ENCODE results near the gene CSF3R. TPM values are rescaled to one million over a fixed set of nuclear protein-coding genes. Genes with fewer than 3 reads are reported as not detected.
"Not testable (repeated sequence)": the region's sequence is repeated elsewhere in the genome, so short reads cannot be mapped to it uniquely, and the experiment has no call there.

Gene CSF3R
- total RNA-seq, 2 experiments from 2014 or later, result 0.33 to 0.41 TPM

DNA sequence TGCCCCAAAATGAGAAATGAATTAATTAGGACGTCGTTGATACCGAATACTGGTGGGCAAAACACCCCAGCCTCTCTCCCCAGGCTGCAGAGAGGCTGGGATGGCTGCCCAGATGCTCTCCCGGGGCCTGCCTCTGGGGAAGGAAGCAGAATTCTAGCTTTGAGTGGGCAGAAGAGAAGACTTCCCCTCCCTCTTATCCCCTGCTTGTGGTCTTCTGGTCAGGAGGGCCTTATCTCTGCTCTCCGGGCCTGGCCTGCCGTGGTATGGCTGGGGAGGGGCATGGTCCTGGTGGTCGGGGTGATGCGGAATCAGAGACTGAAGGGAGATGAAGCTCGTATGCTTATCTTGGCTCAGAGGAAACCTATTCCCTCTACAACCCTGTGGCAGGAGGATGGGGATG, 9.8 kb upstream of the CSF3R start:
- H3K27ac Mint-ChIP-seq, result no peak overlapping the region
- intact Hi-C loops (cut with DNase I, micrococcal nuclease), result no loop called here
- no peak for ATAC-seq
- DNase-seq, result no peak
- H3K27me3 Mint-ChIP-seq, result peaks cover 2% of the 10 kb centered on the region
- no peaks in the 10 kb centered on the region for H3K9me3 Mint-ChIP-seq (ENCODE audit: low read depth)
- no peak overlapping the region for H3K4me3 Mint-ChIP-seq
- ChIA-PET CTCF (interaction anchor here (0.9 kb wide), 1 partner anchor 23 kb away, joined by 5 read pairs; no protein-coding TSS in a partner anchor), POLR2A (no interaction called here)
- peaks cover 4% of the 10 kb centered on the region for H3K4me1 Mint-ChIP-seq
- H3K36me3 Mint-ChIP-seq (ENCODE audit: low read depth), result no peaks in the 10 kb centered on the region

DNA sequence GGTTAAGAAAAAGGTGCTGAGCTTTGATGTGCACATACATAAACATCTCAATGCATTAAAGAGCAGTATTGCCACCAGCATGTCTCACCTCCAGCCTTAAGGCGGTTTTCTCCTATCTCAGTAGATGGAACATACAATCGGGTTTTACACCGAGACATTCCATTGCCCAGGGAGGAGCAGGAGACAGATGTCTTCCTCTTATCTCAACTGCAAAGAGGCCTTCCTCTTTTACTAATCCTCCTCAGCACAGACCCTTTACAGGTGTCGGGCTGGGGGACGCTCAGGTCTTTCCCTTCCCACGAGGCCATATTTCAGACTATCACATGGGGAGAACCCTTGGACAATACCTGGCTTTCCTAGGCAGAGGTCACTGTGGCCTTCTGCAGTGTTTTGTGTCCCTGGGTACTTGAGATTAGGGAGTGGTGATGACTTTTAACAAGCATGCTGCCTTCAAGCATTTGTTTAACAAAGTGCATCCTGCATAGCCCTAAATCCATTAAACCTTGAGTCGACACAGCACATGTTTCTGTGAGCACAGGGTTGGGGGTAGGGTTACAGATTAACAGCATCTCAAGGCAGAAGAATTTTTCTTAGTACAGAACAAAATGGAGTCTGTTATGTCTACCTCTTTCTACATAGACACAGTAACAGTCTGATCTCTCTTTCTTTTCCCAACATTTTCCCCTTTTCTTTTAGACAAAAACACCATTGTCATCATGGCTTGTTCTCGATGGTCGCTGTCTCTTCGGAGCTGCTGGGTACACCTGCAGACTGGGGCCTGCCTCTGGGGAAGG, 6.7 kb upstream of the CSF3R start:
- DNase-seq; POLR2A ChIA-PET; H3K27me3 Mint-ChIP-seq; H3K4me3 Mint-ChIP-seq; H3K4me1 Mint-ChIP-seq; intact Hi-C loops (cut with DNase I, micrococcal nuclease); H3K27ac Mint-ChIP-seq; H3K36me3 Mint-ChIP-seq (ENCODE audit: low read depth); H3K9me3 Mint-ChIP-seq (ENCODE audit: low read depth); ATAC-seq: not testable (repeated sequence)
- CTCF ChIA-PET, result interaction anchor here (2.4 kb wide), 1 partner anchor 26 kb away, joined by 6 read pairs; no protein-coding TSS in a partner anchor

DNA sequence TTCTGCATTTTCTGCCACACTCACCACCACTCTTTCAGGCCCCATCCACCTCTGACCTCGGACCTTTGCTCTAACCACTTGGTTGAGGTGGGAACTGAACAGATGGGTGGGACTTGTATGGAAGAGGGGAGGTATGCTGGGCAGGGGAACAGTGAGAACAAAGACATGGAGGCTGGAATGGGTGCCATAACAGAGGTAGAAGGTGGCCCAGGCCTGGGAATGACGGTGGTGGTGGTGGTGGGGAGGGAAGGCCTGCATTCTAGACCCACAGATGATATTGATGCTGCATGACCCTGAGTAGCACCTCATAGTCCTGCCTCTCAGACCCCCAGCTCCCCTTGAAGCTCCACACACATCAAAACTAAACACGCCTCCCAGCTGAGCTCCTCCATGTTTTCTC, 5.2 kb upstream of the CSF3R start:
- CTCF ChIA-PET, result interaction anchor here (0.7 kb wide), 1 partner anchor 1142 kb away, joined by 4 read pairs; no protein-coding TSS in a partner anchor

DNA sequence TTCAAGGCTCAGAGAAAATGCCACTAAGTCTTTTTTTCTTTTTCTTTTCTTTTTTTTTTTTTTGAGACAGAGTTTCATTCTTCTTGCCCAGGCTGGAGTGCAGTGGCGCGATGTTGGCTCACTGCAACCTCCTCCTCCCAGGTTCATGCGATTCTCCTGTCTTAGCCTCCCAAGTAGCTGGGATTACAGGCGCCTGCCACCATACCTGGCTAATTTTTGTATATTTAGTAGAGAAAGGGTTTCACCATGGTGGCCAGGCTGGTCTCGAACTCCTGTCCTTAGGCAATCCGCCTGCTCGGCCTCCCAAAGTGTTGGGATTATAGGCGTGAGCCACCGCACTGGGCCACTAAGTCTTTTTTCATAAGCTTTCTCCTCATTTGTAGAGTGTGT, 4.6 kb upstream of the CSF3R start:
- H3K27ac Mint-ChIP-seq; ATAC-seq; intact Hi-C loops (cut with DNase I, micrococcal nuclease); DNase-seq; H3K9me3 Mint-ChIP-seq (ENCODE audit: low read depth); H3K36me3 Mint-ChIP-seq (ENCODE audit: low read depth); H3K27me3 Mint-ChIP-seq; H3K4me1 Mint-ChIP-seq; POLR2A ChIA-PET; H3K4me3 Mint-ChIP-seq: not testable (repeated sequence)
- CTCF ChIA-PET, result interaction anchor here (1.1 kb wide), 1 partner anchor 9 kb away, joined by 6 read pairs; no protein-coding TSS in a partner anchor

More for the DNA sequence above, 5.2 kb upstream of the CSF3R start:
- intact Hi-C loops (cut with DNase I, micrococcal nuclease), result no loop called here
- no peaks in the 10 kb centered on the region for H3K9me3 Mint-ChIP-seq (ENCODE audit: low read depth)
- no peak overlapping the region for H3K27ac Mint-ChIP-seq
- POLR2A ChIA-PET, result no interaction called here
- no peak for DNase-seq
- ATAC-seq, result no peak
- no peak overlapping the region for H3K4me3 Mint-ChIP-seq
- peaks cover 4% of the 10 kb centered on the region for H3K4me1 Mint-ChIP-seq
- H3K36me3 Mint-ChIP-seq (ENCODE audit: low read depth), result no peaks in the 10 kb centered on the region
- no peaks in the 10 kb centered on the region for H3K27me3 Mint-ChIP-seq

DNA sequence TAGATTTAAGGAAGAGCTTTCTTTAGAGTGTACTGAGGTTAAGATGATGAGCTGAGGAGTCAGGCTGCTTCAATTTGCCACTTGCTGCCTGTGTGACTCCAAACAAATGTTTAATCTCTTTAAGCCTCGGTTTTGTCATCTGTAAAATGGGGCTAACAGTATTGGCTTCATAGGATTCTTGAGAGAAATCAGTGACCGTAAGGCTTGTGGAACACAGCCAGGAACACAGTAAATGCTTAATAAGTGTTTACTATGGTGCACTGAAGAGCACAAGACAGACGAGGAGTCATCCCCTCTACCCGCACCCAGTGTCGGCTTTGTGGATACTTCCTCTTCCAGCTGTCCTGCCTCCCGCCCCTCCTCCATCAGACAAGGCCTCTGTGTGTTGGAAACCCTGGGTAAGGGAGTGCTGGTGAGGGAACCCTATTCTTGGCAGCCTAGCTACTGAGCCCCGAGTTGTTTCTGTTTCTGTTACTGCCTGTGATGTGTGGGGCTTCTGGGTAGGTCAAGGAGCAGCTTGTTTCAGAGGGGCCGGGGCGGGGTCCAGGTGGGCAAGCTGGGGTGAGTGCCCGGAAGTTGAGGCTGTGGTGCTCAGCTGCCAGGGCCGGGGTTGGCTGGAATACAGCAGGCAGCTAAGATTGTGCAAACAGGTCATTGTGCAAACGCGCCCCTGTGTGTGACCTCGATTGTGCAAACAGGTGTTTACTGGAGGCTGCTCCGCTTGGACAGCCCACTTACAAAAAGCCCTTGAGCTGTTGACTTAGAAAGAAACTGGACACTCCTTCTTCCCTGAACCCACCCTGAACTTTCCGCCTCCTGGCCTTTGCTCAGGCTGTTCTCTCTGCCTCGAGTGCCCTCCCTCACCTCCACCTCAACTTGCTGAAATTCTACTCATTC, 4.0 kb upstream of the CSF3R start:
- DNase-seq, result no peak
- Mint-ChIP-seq H3K9me3 (ENCODE audit: low read depth) (no peaks in the 10 kb centered on the region), H3K4me3 (no peak overlapping the region), H3K36me3 (ENCODE audit: low read depth) (no peaks in the 10 kb centered on the region), H3K4me1 (peaks cover 11% of the 10 kb centered on the region), H3K27ac (no peak overlapping the region), H3K27me3 (no peaks in the 10 kb centered on the region)
- ATAC-seq, result no peak
- intact Hi-C loops (cut with DNase I, micrococcal nuclease), result no loop called here
- CTCF ChIA-PET, result interaction anchor here (0.9 to 1.1 kb wide), 2 partner anchors 10 to 23 kb away, joined by 5 to 6 read pairs; no protein-coding TSS in a partner anchor
- POLR2A ChIA-PET, result no interaction called here

DNA sequence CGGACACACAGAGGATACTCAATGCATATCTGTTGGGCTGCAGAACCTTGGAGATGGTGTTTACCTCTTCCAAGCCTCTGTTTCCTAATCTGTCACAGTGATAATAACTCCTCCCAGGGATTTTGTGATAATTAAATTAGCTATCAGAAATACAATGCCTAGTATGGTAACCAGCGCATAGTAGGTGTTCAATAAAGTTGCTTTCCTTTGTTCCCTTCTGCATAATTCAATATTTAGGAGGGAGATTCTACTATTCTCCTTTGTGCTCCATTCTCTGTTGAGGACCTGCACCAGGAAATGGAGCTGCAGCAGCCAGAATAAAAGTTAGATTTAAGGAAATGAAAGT, 3.4 kb upstream of the CSF3R start:
- H3K36me3 Mint-ChIP-seq (ENCODE audit: low read depth), result no peaks in the 10 kb centered on the region
- no peak for ATAC-seq
- no peak overlapping the region for H3K4me3 Mint-ChIP-seq

DNA sequence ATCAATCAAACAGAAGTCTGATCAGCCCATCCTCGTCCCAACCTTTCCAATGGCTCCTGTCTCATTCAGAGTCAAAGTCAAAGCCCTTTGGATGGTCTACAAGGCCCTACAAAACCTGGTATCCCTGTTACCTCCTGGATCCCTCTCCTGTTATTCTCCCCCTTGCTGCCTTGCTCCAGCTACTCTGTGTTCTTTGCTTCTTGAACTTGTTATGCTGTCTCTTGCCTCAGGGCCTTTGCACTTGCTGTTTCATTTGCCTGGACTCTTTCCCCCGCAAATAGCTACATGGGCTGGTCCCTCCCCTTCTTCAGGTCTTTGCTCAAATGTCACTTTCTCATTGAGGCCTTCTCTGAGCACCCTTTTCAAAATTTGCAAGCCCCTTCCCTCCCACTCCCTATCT, 1.4 kb upstream of the CSF3R start:
- ChIA-PET POLR2A (no interaction called here), CTCF (no interaction called here)
- ATAC-seq (no peak), DNase-seq (no peak)
- H3K4me1 Mint-ChIP-seq, result peaks cover 8% of the 10 kb centered on the region
- no peak overlapping the region for H3K27ac Mint-ChIP-seq
- no peak overlapping the region for H3K4me3 Mint-ChIP-seq
- no peaks in the 10 kb centered on the region for H3K9me3 Mint-ChIP-seq (ENCODE audit: low read depth)
- intact Hi-C loops (cut with DNase I, micrococcal nuclease), result no loop called here
- H3K27me3 Mint-ChIP-seq, result no peaks in the 10 kb centered on the region
- H3K36me3 Mint-ChIP-seq (ENCODE audit: low read depth), result no peaks in the 10 kb centered on the region

More for the DNA sequence above, 3.4 kb upstream of the CSF3R start:
- intact Hi-C loops (cut with DNase I, micrococcal nuclease), result no loop called here
- Mint-ChIP-seq H3K27me3 (no peaks in the 10 kb centered on the region), H3K27ac (no peak overlapping the region), H3K4me1 (peaks cover 10% of the 10 kb centered on the region), H3K9me3 (ENCODE audit: low read depth) (no peaks in the 10 kb centered on the region)
- DNase-seq, result no peak
- POLR2A ChIA-PET, result no interaction called here
- CTCF ChIA-PET, result interaction anchor here (0.9 to 1.0 kb wide), 2 partner anchors 24 to 144 kb away, joined by 3 to 5 read pairs; no protein-coding TSS in a partner anchor

DNA sequence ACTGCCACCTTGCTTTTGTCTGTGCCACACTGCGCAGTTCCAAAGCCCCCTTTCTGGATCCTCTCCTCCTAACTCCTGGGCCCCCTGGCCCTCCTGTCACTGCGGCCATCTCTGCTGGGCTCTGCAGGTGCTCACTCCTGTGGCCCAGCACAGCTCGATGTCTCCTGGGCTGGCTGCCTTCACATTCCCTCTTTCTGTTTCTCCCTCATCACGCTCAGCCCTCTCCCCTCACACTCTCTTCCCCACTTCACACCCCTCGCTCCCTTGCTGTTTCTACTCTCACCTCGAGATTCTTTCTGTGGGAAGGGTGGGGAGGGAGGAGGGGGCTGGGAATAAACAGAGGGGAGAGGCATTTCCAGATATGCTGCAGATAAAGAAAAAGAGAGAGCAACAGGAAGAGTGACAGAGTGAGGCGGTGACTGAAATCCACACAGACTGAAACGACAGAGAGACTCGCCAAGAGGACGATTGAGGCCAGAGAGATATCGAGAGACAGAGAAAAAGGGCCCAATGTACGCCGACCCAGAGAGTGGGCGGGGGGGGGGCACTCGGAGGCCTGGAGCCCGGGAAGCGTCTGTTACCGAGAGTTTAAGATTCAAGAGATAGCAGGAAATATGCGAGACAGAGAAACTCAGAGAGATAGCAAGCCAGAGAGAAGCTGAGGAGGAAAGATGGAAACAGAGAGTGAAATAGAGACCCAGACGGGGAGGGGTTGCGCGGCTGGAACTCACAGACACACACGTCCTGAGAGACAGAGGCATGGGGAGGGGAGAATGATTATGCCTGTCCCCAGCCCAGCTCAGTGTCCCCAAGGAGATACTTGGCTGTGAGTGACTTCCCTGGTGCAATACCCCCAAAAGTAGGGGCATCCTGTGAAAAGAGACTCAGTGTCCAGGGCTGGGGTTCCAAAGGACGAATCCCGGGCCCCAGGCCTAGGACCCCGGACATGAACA, 666 bp downstream of the CSF3R start:
- Mint-ChIP-seq H3K9me3 (ENCODE audit: low read depth) (no peaks in the 10 kb centered on the region), H3K27ac (peak overlapping the region; percentile 40), H3K27me3 (no peaks in the 10 kb centered on the region), H3K36me3 (ENCODE audit: low read depth) (no peaks in the 10 kb centered on the region), H3K4me1 (peaks cover 8% of the 10 kb centered on the region), H3K4me3 (peak overlapping the region; percentile 11)
- ChIA-PET CTCF (interaction anchor here (0.6 kb wide), 1 partner anchor 448 kb away, joined by 3 read pairs; no protein-coding TSS in a partner anchor), POLR2A (no interaction called here)
- ATAC-seq (peak; percentile 82), DNase-seq (peak; percentile 28)
- intact Hi-C loops (cut with DNase I, micrococcal nuclease), result no loop called here

DNA sequence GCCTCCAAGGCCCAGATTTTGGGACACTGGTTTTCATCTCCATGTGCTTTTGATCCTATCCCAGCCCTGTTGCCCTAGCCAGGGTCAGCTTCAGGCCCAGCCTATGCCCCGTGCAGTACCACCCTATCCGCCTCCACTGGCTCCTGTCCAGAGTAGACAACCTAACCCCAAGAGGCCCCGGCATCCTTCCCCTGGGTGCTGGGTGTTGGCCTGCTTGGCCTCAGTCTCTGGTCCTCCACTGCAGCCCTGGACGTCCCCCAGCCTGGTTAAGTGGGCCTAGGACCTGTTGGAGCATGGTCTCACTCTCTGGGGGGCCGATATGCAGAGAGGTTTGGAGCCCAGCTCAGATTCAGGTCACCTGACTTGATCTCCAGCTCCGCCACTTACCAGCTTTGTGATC, 1.6 kb downstream of the CSF3R start:
- H3K4me1 Mint-ChIP-seq, result peaks cover 8% of the 10 kb centered on the region
- H3K27me3 Mint-ChIP-seq, result no peaks in the 10 kb centered on the region
- H3K27ac Mint-ChIP-seq, result no peak overlapping the region
- no peak overlapping the region for H3K4me3 Mint-ChIP-seq
- intact Hi-C loops (cut with DNase I, micrococcal nuclease), result no loop called here
- DNase-seq (no peak), ATAC-seq (no peak)
- ChIA-PET POLR2A (no interaction called here), CTCF (no interaction called here)
- no peaks in the 10 kb centered on the region for H3K36me3 Mint-ChIP-seq (ENCODE audit: low read depth)
- H3K9me3 Mint-ChIP-seq (ENCODE audit: low read depth), result no peaks in the 10 kb centered on the region

DNA sequence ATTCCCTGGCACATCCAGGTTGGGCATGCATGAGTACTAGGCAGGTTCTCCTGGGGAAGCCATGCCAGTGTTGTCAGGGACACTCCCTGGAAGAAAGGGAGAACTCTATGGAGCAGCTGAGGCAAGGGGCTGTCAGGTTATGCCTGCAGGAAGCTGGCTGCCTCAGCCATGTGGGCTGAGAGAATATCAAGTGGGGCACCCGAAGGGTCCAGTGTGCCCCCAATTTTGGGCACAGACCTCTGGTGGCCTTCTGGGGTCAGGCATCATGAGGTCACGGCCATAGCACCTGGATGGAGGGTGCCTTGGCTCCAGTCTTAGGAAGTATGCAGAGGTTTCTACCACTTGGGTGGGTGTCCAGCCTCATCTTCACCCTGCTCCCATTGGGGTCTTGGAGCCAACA, 2.6 kb downstream of the CSF3R start:
- ATAC-seq (no peak), DNase-seq (no peak)
- Mint-ChIP-seq H3K27ac (no peak overlapping the region), H3K27me3 (no peaks in the 10 kb centered on the region), H3K4me3 (no peak overlapping the region), H3K36me3 (ENCODE audit: low read depth) (no peaks in the 10 kb centered on the region), H3K4me1 (peaks cover 8% of the 10 kb centered on the region), H3K9me3 (ENCODE audit: low read depth) (no peaks in the 10 kb centered on the region)
- intact Hi-C loops (cut with DNase I, micrococcal nuclease), result no loop called here
- ChIA-PET CTCF (no interaction called here), POLR2A (no interaction called here)

DNA sequence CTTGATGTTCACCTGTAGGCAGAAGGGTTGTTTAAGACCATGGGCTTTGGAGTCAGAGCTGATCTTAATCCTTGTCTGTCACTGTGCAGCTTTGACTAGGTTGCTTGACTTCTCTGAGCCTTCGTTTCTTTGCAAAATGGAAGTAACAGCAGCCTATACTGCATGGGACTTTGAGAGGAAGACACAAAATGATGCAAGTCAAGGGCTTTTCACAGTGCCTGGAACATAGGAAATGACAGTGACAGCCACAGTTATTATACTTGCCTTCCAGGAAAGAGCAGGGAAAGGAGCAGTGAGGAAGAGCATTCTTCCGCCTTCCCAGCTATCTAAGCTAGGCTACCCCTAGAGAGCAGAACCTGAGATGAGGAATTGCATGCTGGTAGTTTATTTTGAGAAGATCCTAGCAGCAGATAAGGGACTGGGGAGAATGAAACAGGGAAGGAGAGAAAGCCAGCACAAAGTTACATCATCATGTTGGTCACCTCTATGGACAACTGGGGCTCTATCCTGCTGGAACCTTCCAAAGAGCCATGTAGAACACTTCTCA, 3.1 kb downstream of the CSF3R start:
- Mint-ChIP-seq H3K4me3 (no peak overlapping the region), H3K36me3 (ENCODE audit: low read depth) (no peaks in the 10 kb centered on the region), H3K9me3 (ENCODE audit: low read depth) (no peaks in the 10 kb centered on the region), H3K27ac (peak overlapping the region; percentile 45), H3K4me1 (peaks cover 10% of the 10 kb centered on the region), H3K27me3 (no peaks in the 10 kb centered on the region)
- intact Hi-C loops (cut with DNase I, micrococcal nuclease), result no loop called here
- no peak for ATAC-seq
- CTCF ChIA-PET, result interaction anchor here (0.8 kb wide), 1 partner anchor 37 kb away, joined by 4 read pairs; no protein-coding TSS in a partner anchor
- POLR2A ChIA-PET, result interaction anchor here (0.6 kb wide), 1 partner anchor 1207 kb away, joined by 4 read pairs; no protein-coding TSS in a partner anchor
- DNase-seq, result no peak
